Common myeloid progenitor, CD34-positive (primary cell): Measurements from ENCODE around the gene AATK.

Source experiments
- CTCF ChIA-PET: fragments of 350-600 bp; sonication (Branson Sonifier 250); formaldehyde crosslinking; loops from one replicate; lab custom pipeline; 2021; ENCODE audit warnings: antibody characterized with exemption; lab: Charles Lee
- POLR2A ChIA-PET: fragments of 350-600 bp; sonication (Branson Sonifier 250); formaldehyde crosslinking; loops from one replicate; lab custom pipeline; 2021; ENCODE audit warnings: antibody characterized with exemption; lab: Charles Lee
- DNase-seq, 3 donors: peaks; one replicate each; pipeline versions ENCODE4 v3.0.0 to v3.0.0-alpha.2; 2013
- H3K27ac ChIP-seq, 2 experiments: 1 replicate in 1 of 2; 2 replicates in 1 of 2; pipeline ENCODE4 v1.7.0; 2013; ENCODE audit warnings: inconsistent platforms in 2 of 2, low read length in 2 of 2, mild to moderate bottlenecking in 2 of 2, low read depth in 1 of 2, moderate library complexity in 1 of 2; ENCODE audit not compliant: severe bottlenecking in 2 of 2, insufficient read depth in 1 of 2, poor library complexity in 1 of 2
- H3K27me3 ChIP-seq, 5 experiments: replicated peaks in 2 of 5; 1 replicate in 3 of 5; 2 replicates in 2 of 5; pipeline versions ENCODE4 v1.6.1 to v1.7.0; 2013; ENCODE audit warnings: low read length in 4 of 5, mild to moderate bottlenecking in 2 of 5, moderate library complexity in 2 of 5, inconsistent platforms in 1 of 5; ENCODE audit not compliant: insufficient read depth in 5 of 5, control insufficient read depth in 4 of 5
- H3K36me3 ChIP-seq, 4 experiments: 1 replicate in 2 of 4; 2 replicates in 2 of 4; pipeline versions ENCODE4 v1.6.1 to v1.7.0; 2013; ENCODE audit warnings: low read length in 3 of 4, control low read depth in 1 of 4, mild to moderate bottlenecking in 1 of 4; ENCODE audit not compliant: control insufficient read depth in 4 of 4, insufficient read depth in 4 of 4
- H3K4me1 ChIP-seq, 4 experiments: 1 replicate in 3 of 4; 2 replicates in 1 of 4; pipeline versions ENCODE4 v1.6.1 to v1.7.1; 2013; ENCODE audit warnings: low read length in 3 of 4, mild to moderate bottlenecking in 3 of 4, control low read depth in 1 of 4, inconsistent platforms in 1 of 4, moderate library complexity in 1 of 4; ENCODE audit not compliant: control insufficient read depth in 4 of 4, insufficient read depth in 4 of 4; ENCODE audit errors: control extremely low read depth in 1 of 4
- H3K4me3 ChIP-seq, 7 experiments: 1 replicate in 4 of 7; 2 replicates in 3 of 7; pipeline versions ENCODE4 v1.5.1 to v1.7.0; 2013; ENCODE audit warnings: mild to moderate bottlenecking in 7 of 7, low read length in 6 of 7, moderate library complexity in 6 of 7, inconsistent platforms in 2 of 7, low read depth in 2 of 7, control low read depth in 1 of 7; ENCODE audit not compliant: insufficient read depth in 4 of 7, control insufficient read depth in 1 of 7; ENCODE audit errors: extremely low read depth in 1 of 7
- H3K9me3 ChIP-seq, 5 experiments: 1 replicate in 4 of 5; 2 replicates in 1 of 5; pipeline versions ENCODE4 v1.6.1 to v1.7.1; 2013; ENCODE audit warnings: low read length in 4 of 5, mild to moderate bottlenecking in 2 of 5, inconsistent platforms in 1 of 5, low read depth in 1 of 5, moderate library complexity in 1 of 5; ENCODE audit not compliant: control insufficient read depth in 4 of 5, insufficient read depth in 2 of 5; ENCODE audit errors: control extremely low read depth in 1 of 5
- whole genome bisulfite sequencing: methylation state at CpG from one replicate; pipeline ENCODE4 v1.1.5; 2013; ENCODE audit not compliant: insufficient coverage; 5-methylcytosine and 5-hydroxymethylcytosine counted together

The AATK gene

GRCh38 chr17:81192386-81193050, 26.5 kb upstream of the AATK start:
- peaks cover 0 to 3% (median 0%) of the 10 kb centered on the region in 4 experiments for H3K4me1 ChIP-seq
- POLR2A ChIA-PET, result interaction anchor here (0.5 kb wide), 1 partner anchor 18 kb away, joined by 4 read pairs; no protein-coding TSS in a partner anchor
- 95% methylated on average over 24 of the region's 34 CpGs for WGBS
- CTCF ChIA-PET, result interaction anchor here (0.7 to 1.2 kb wide), 2 partner anchors 11 to 48 kb away, joined by 3 read pairs; no protein-coding TSS in a partner anchor
- no peak overlapping the region for H3K4me3 ChIP-seq
- peaks cover 2 to 60% (median 27%) of the 10 kb centered on the region in 4 experiments for H3K36me3 ChIP-seq
- no peak overlapping the region for H3K27ac ChIP-seq
- H3K27me3 ChIP-seq, result no peaks in the 10 kb centered on the region
- no peak for DNase-seq
- no peaks in the 10 kb centered on the region for H3K9me3 ChIP-seq

- Histone ChIP-seq H3K27me3 (no peaks in the 10 kb centered on the region), H3K4me1 (no peaks in the 10 kb centered on the region), H3K4me3 (no peak overlapping the region), H3K36me3 (peaks cover 2 to 59% (median 25%) of the 10 kb centered on the region in 4 experiments), H3K9me3 (no peaks in the 10 kb centered on the region), H3K27ac (no peak overlapping the region)
- POLR2A ChIA-PET, result interaction anchor here (0.6 kb wide), 1 partner anchor 15 kb away, joined by 5 read pairs; no protein-coding TSS in a partner anchor
- no peak for DNase-seq
- 96% methylated on average over 11 of the region's 14 CpGs for WGBS
- CTCF ChIA-PET, result interaction anchor here (0.7 to 2.0 kb wide), 3 partner anchors 9 to 47 kb away, joined by 3 to 6 read pairs (median 3); no protein-coding TSS in a partner anchor
These were observed 25.6 kb upstream of the AATK start for GRCh38 chr17:81191646-81192045.

- CTCF ChIA-PET, result interaction anchor here (0.9 to 2.0 kb wide), 3 partner anchors 10 to 54 kb away, joined by 3 to 6 read pairs (median 5); no protein-coding TSS in a partner anchor
- Histone ChIP-seq H3K27me3 (no peaks in the 10 kb centered on the region), H3K27ac (no peak overlapping the region), H3K9me3 (no peaks in the 10 kb centered on the region), H3K36me3 (peaks cover 2 to 53% (median 23%) of the 10 kb centered on the region in 4 experiments), H3K4me3 (no peak overlapping the region), H3K4me1 (no peaks in the 10 kb centered on the region)
- DNase-seq, result no peak
- WGBS, result 94% methylated on average over 17 of the region's 20 CpGs
- POLR2A ChIA-PET, result interaction anchor here (0.6 kb wide), 1 partner anchor 14 kb away, joined by 5 read pairs; no protein-coding TSS in a partner anchor
These were observed 25.1 kb upstream of the AATK start for GRCh38 chr17:81191116-81191515.

- CTCF ChIA-PET, result interaction anchor here (0.9 to 2.0 kb wide), 4 partner anchors 10 to 54 kb away, joined by 3 to 6 read pairs (median 4); no protein-coding TSS in a partner anchor
- no peaks in the 10 kb centered on the region for H3K4me1 ChIP-seq
- H3K27me3 ChIP-seq, result peaks cover 0 to 3% (median 0%) of the 10 kb centered on the region in 5 experiments
- H3K4me3 ChIP-seq, result no peak overlapping the region
- H3K36me3 ChIP-seq, result peaks cover 0 to 49% (median 23%) of the 10 kb centered on the region in 4 experiments
- WGBS, result 93% methylated on average over 24 of the region's 28 CpGs
- POLR2A ChIA-PET, result no interaction called here
- H3K27ac ChIP-seq, result no peak overlapping the region
- no peaks in the 10 kb centered on the region for H3K9me3 ChIP-seq
- no peak for DNase-seq
These were observed 24.6 kb upstream of the AATK start for GRCh38 chr17:81190591-81190990.

GRCh38 chr17:81189670-81190530, 23.9 kb upstream of the AATK start:
- WGBS, result 89% methylated on average over 25 of the region's 27 CpGs
- H3K36me3 ChIP-seq, result peaks cover 0 to 44% (median 22%) of the 10 kb centered on the region in 4 experiments
- H3K4me1 ChIP-seq, result no peaks in the 10 kb centered on the region
- peaks cover 0 to 6% (median 0%) of the 10 kb centered on the region in 5 experiments for H3K27me3 ChIP-seq
- CTCF ChIA-PET, result interaction anchor here (1.3 to 2.0 kb wide), 3 partner anchors 11 to 48 kb away, joined by 4 to 6 read pairs (median 5); no protein-coding TSS in a partner anchor
- no peak overlapping the region for H3K4me3 ChIP-seq
- H3K27ac ChIP-seq, result no peak overlapping the region
- POLR2A ChIA-PET, result no interaction called here
- H3K9me3 ChIP-seq, result no peaks in the 10 kb centered on the region
- no peak for DNase-seq

GRCh38 chr17:81189016-81189415, 23.0 kb upstream of the AATK start:
- POLR2A ChIA-PET, result interaction anchor here (0.6 to 0.7 kb wide), 2 partner anchors 15 to 49 kb away, joined by 3 to 4 read pairs; no protein-coding TSS in a partner anchor
- Histone ChIP-seq H3K27ac (no peak overlapping the region), H3K27me3 (peaks cover 0 to 13% (median 0%) of the 10 kb centered on the region in 5 experiments), H3K36me3 (peaks cover 0 to 40% (median 18%) of the 10 kb centered on the region in 4 experiments), H3K4me1 (no peaks in the 10 kb centered on the region), H3K9me3 (no peaks in the 10 kb centered on the region), H3K4me3 (no peak overlapping the region)
- 94% methylated on average over 2 of the region's 7 CpGs for WGBS
- no peak for DNase-seq
- CTCF ChIA-PET, result interaction anchor here (1.3 kb wide), 1 partner anchor 47 kb away, joined by 4 read pairs; no protein-coding TSS in a partner anchor
